GM10266 (cell line): ENCODE data around the gene CDK9.

Source experiments
- DNase-seq: peaks from one replicate; pipeline ENCODE4 v3.0.0; 2012; ENCODE audit errors: extremely low spot score
- TF ChIP-seq, protein P1 (sequence below): IDR thresholded peaks from 2 replicates; pipeline ENCODE4 v1.5.1; 2012; ENCODE audit warnings: mild to moderate bottlenecking, low read depth; ENCODE audit not compliant: control insufficient read depth, insufficient read depth; ENCODE audit errors: missing control alignments

The CDK9 gene

GRCh38 chr9:127791085-127791484 lies 5.3 kb downstream of the CDK9 start:
- TF ChIP-seq, protein P1, sequence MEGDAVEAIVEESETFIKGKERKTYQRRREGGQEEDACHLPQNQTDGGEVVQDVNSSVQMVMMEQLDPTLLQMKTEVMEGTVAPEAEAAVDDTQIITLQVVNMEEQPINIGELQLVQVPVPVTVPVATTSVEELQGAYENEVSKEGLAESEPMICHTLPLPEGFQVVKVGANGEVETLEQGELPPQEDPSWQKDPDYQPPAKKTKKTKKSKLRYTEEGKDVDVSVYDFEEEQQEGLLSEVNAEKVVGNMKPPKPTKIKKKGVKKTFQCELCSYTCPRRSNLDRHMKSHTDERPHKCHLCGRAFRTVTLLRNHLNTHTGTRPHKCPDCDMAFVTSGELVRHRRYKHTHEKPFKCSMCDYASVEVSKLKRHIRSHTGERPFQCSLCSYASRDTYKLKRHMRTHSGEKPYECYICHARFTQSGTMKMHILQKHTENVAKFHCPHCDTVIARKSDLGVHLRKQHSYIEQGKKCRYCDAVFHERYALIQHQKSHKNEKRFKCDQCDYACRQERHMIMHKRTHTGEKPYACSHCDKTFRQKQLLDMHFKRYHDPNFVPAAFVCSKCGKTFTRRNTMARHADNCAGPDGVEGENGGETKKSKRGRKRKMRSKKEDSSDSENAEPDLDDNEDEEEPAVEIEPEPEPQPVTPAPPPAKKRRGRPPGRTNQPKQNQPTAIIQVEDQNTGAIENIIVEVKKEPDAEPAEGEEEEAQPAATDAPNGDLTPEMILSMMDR, result no peak
- no peak for DNase-seq

DNA sequence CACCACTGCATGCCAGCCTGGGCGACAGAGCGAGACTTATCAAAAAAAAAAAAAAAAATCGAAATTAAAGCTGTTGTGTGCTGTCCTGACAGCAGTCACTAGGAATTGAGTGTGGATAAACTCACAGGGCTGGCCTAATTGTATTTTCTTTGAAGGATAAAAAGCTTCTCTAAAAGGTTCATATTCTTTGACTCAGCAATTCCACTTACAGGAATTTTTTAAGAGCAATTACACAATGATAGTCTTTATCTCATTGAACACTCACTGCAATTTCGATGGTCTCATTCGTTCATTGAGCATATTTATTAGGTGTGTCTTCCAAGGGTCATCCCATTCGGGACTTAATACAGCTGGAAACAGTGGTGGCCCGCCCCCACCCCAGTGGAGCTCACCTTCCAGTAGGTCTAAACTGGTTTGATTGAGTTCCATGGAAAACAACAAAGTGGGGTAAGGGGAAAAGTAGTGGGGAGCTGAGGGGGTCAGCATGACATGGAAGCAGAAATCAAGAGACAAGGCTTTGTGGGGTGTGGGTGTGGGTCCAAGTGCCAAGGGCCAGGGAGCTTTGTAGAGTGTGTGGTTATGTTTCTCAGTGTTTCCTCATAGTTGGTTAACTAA lies 6.7 kb downstream of the CDK9 start:
- no peak for DNase-seq
- TF ChIP-seq, protein P1, result no peak

- DNase-seq, result no peak
- TF ChIP-seq, protein P1, result no peak
Measured at GRCh38 chr9:127793093-127793708, 7.4 kb downstream of the CDK9 start.

GRCh38 chr9:127794001-127794791 lies 8.4 kb downstream of the CDK9 start:
- no peak for DNase-seq
- TF ChIP-seq, protein P1, result no peak

GRCh38 chr9:127796225-127796813 lies 10.5 kb downstream of the CDK9 start:
- TF ChIP-seq, protein P1, result no peak
- DNase-seq, result no peak

GRCh38 chr9:127796852-127797370 lies 11.1 kb downstream of the CDK9 start:
- peak; percentile 26 for DNase-seq
- TF ChIP-seq, protein P1, result no peak
